Hepatocyte (in vitro differentiated cells): ENCODE measurements around the gene LRRC37A2. TPM values are rescaled to one million over a fixed set of nuclear protein-coding genes. Genes with fewer than 3 reads are reported as not detected.
"Not testable (repeated sequence)": the region's sequence is repeated elsewhere in the genome, so short reads cannot be mapped to it uniquely, and the experiment has no call there.

Experiments used
- DNase-seq: peaks from one replicate; pipeline ENCODE4 v3.0.0-alpha.2; 2016; ENCODE audit warnings: low spot score
- H2AFZ ChIP-seq: fragments of 200-600 bp; sonication (generic); 2 replicates; pipeline ENCODE4 v1.6.0; 2016; ENCODE audit warnings: antibody characterized with exemption, mild to moderate bottlenecking
- H3K27ac ChIP-seq: fragments of 200-600 bp; sonication (generic); 2 replicates; pipeline ENCODE4 v1.5.1; 2016; ENCODE audit warnings: mild to moderate bottlenecking
- H3K27me3 ChIP-seq: fragments of 200-600 bp; sonication (generic); 2 replicates; pipeline ENCODE4 v1.6.1; 2016
- H3K36me3 ChIP-seq: fragments of 200-600 bp; sonication (generic); replicated peaks from 2 replicates; pipeline ENCODE4 v1.5.1; 2016; ENCODE audit warnings: low read depth; ENCODE audit not compliant: insufficient read depth
- H3K4me1 ChIP-seq: fragments of 200-600 bp; sonication (generic); 2 replicates; pipeline ENCODE4 v1.5.1; 2016; ENCODE audit warnings: mild to moderate bottlenecking, moderate library complexity; ENCODE audit not compliant: insufficient read depth
- H3K4me2 ChIP-seq: fragments of 200-600 bp; sonication (generic); 2 replicates; pipeline ENCODE4 v1.6.0; 2016
- H3K4me3 ChIP-seq: fragments of 200-600 bp; sonication (generic); 2 replicates; pipeline ENCODE4 v1.5.1; 2016; ENCODE audit warnings: mild to moderate bottlenecking
- H3K79me2 ChIP-seq: fragments of 200-600 bp; sonication (generic); 2 replicates; pipeline ENCODE4 v1.6.0; 2017; ENCODE audit warnings: mild to moderate bottlenecking
- H3K9me2 ChIP-seq: fragments of 200-600 bp; sonication (generic); replicated peaks from 2 replicates; pipeline ENCODE4 v1.6.0; 2017; ENCODE audit warnings: mild to moderate bottlenecking; ENCODE audit not compliant: insufficient read depth
- H3K9me3 ChIP-seq: fragments of 200-600 bp; sonication (generic); 2 replicates; pipeline ENCODE4 v1.5.1; 2016; ENCODE audit warnings: low read depth, mild to moderate bottlenecking
- H4K20me1 ChIP-seq: fragments of 200-600 bp; sonication (generic); 2 replicates; pipeline ENCODE4 v1.6.0; 2016; ENCODE audit warnings: mild to moderate bottlenecking; ENCODE audit not compliant: insufficient read depth, poor library complexity, severe bottlenecking
- WGBS: methylation state at CpG from one replicate; pipeline ENCODE4 v1.1.6; 2016; ENCODE audit warnings: low lambda C conversion rate; ENCODE audit errors: missing lambda C conversion rate; 5-methylcytosine and 5-hydroxymethylcytosine counted together
- polyA plus RNA-seq: library from polyadenylated mRNA; unstranded; fragments of >200 nt; fragmentation: Nextera tagmentation; extraction: Ambion mirVana; gene quantifications from 2 replicates; pipeline ENCODE4 v1.2.1, GENCODE V29; 2016
- total RNA-seq: library from RNA; depleted of rRNA; stranded (reverse); fragments of >200 nt; gene quantifications from 2 replicates; pipeline ENCODE4 v1.2.3, GENCODE V29; 2014

LRRC37A2 gene
- total RNA-seq (9.5 and 9.8 TPM in 2 replicates), polyA plus RNA-seq (7.3 and 7.8 TPM in 2 replicates)

GRCh38 chr17:46512168-46512567, at the start of gene LRRC37A2:
LRRC37A2 (plus strand) TSS chr17:46512468; CDS start chr17:46512713, 245 bp downstream.
- not testable (repeated sequence) for H3K4me1 ChIP-seq, H3K27ac ChIP-seq, H3K4me3 ChIP-seq, H4K20me1 ChIP-seq, DNase-seq, H3K4me2 ChIP-seq, H3K79me2 ChIP-seq, H3K9me3 ChIP-seq, H3K36me3 ChIP-seq, H3K9me2 ChIP-seq, H2AFZ ChIP-seq, H3K27me3 ChIP-seq
- no CpG with 5 or more reads among the region's 11 CpGs for WGBS

- H3K4me3 ChIP-seq, H2AFZ ChIP-seq: not testable (repeated sequence)
Measured at GRCh38 chr17:46467618-46468017, 44.6 kb upstream of the LRRC37A2 start.

GRCh38 chr17:46474489-46474888, 37.8 kb upstream of the LRRC37A2 start:
- not testable (repeated sequence) for H3K27ac ChIP-seq, H2AFZ ChIP-seq, DNase-seq, H3K36me3 ChIP-seq, H3K4me1 ChIP-seq, H3K9me2 ChIP-seq, H3K9me3 ChIP-seq, H3K27me3 ChIP-seq, H4K20me1 ChIP-seq, H3K4me3 ChIP-seq, H3K4me2 ChIP-seq, H3K79me2 ChIP-seq
- no CpG with 5 or more reads among the region's 3 CpGs for WGBS

More at GRCh38 chr17:46467618-46468017, 44.6 kb upstream of the LRRC37A2 start:
- H3K4me2 ChIP-seq, H3K36me3 ChIP-seq, H3K9me3 ChIP-seq, DNase-seq, H3K27me3 ChIP-seq, H3K79me2 ChIP-seq, H3K9me2 ChIP-seq, H4K20me1 ChIP-seq, H3K4me1 ChIP-seq, H3K27ac ChIP-seq: not testable (repeated sequence)
- WGBS: 89% methylated on average over 4 of the region's 5 CpGs

- not testable (repeated sequence) for H3K9me3 ChIP-seq, H3K4me1 ChIP-seq, H3K79me2 ChIP-seq, H3K36me3 ChIP-seq, H3K27me3 ChIP-seq, H4K20me1 ChIP-seq, H2AFZ ChIP-seq, DNase-seq, H3K4me3 ChIP-seq, H3K9me2 ChIP-seq, H3K27ac ChIP-seq, H3K4me2 ChIP-seq
- no CpG with 5 or more reads among the region's 2 CpGs for WGBS
Measured at GRCh38 chr17:46475583-46475982, 36.7 kb upstream of the LRRC37A2 start.

GRCh38 chr17:46478823-46479222, 33.4 kb upstream of the LRRC37A2 start:
- not testable (repeated sequence) for H3K79me2 ChIP-seq, H3K36me3 ChIP-seq, H3K27me3 ChIP-seq, H3K4me1 ChIP-seq, H2AFZ ChIP-seq, DNase-seq, H3K9me3 ChIP-seq, H3K4me2 ChIP-seq, H3K9me2 ChIP-seq, H4K20me1 ChIP-seq, H3K4me3 ChIP-seq, H3K27ac ChIP-seq
- no CpG with 5 or more reads among the region's 3 CpGs for WGBS

- H3K27ac ChIP-seq, H3K36me3 ChIP-seq: not testable (repeated sequence)
Measured at GRCh38 chr17:46481310-46481709, 31.0 kb upstream of the LRRC37A2 start.

GRCh38 chr17:46492021-46492420, 20.2 kb upstream of the LRRC37A2 start:
- 96% methylated on average over 12 of the region's 16 CpGs for WGBS
- DNase-seq, H3K4me1 ChIP-seq, H3K27me3 ChIP-seq, H3K4me3 ChIP-seq, H3K79me2 ChIP-seq, H2AFZ ChIP-seq, H3K27ac ChIP-seq, H3K9me2 ChIP-seq, H3K4me2 ChIP-seq, H3K36me3 ChIP-seq, H4K20me1 ChIP-seq, H3K9me3 ChIP-seq: not testable (repeated sequence)

More at GRCh38 chr17:46481310-46481709, 31.0 kb upstream of the LRRC37A2 start:
- H3K79me2 ChIP-seq, DNase-seq, H2AFZ ChIP-seq, H3K4me3 ChIP-seq, H3K27me3 ChIP-seq, H3K4me1 ChIP-seq, H3K4me2 ChIP-seq, H3K9me3 ChIP-seq, H3K9me2 ChIP-seq, H4K20me1 ChIP-seq: not testable (repeated sequence)
- WGBS: no CpG with 5 or more reads among the region's 2 CpGs

- H3K79me2 ChIP-seq: peaks cover 19% of the 10 kb centered on the region
- DNase-seq: peak; percentile 0
Measured at GRCh38 chr17:46499437-46500139, 12.7 kb upstream of the LRRC37A2 start.

GRCh38 chr17:46505896-46506295, 6.4 kb upstream of the LRRC37A2 start:
- H3K9me2 ChIP-seq, H2AFZ ChIP-seq, H4K20me1 ChIP-seq, DNase-seq, H3K27ac ChIP-seq, H3K4me1 ChIP-seq, H3K4me3 ChIP-seq, H3K36me3 ChIP-seq, H3K4me2 ChIP-seq, H3K9me3 ChIP-seq, H3K27me3 ChIP-seq: not testable (repeated sequence)
- WGBS: 100% methylated on average over 6 of the region's 7 CpGs
- H3K79me2 ChIP-seq: peaks cover 15% of the 10 kb centered on the region

More at GRCh38 chr17:46499437-46500139, 12.7 kb upstream of the LRRC37A2 start:
- not testable (repeated sequence) for H3K4me2 ChIP-seq, H3K36me3 ChIP-seq, H2AFZ ChIP-seq, H3K9me3 ChIP-seq, H3K27me3 ChIP-seq, H3K27ac ChIP-seq, H3K4me1 ChIP-seq, H3K9me2 ChIP-seq, H3K4me3 ChIP-seq, H4K20me1 ChIP-seq
- WGBS: no CpG with 5 or more reads among the region's 6 CpGs
